Mesenteric fat pad (tissue), 1 donor: ENCODE data around the gene FAM107B. TPM values are rescaled to one million over a fixed set of nuclear protein-coding genes. Genes with fewer than 3 reads are reported as not detected.

Experiments used
- DNase-seq: peaks from one replicate; pipeline ENCODE4 v3.0.0-alpha.2; 2020; ENCODE audit warnings: low spot score
- total RNA-seq: library from RNA; stranded (reverse); fragmentation: NEBNext Ultra II Directional; extraction: Animal tissue kit (Norgen Biotek cat#: 25700); gene quantifications from one replicate; pipeline ENCODE4 v1.2.1, GENCODE V29; 2021
- donor health status: DM: yes; HTN: yes; CAD: no.

FAM107B gene
- total RNA-seq, 1 donor from 2014 or later: 88.2 TPM

GRCh38 chr10:14507176-14507575 lies 267.5 kb downstream of the FAM107B start:
- no peak for DNase-seq

GRCh38 chr10:14502431-14502830 lies 272.3 kb downstream of the FAM107B start:
- DNase-seq: no peak

GRCh38 chr10:14500172-14500765 lies 274.4 kb downstream of the FAM107B start:
- DNase-seq: no peak

GRCh38 chr10:14499601-14499904 lies 275.1 kb downstream of the FAM107B start:
- DNase-seq: no peak

GRCh38 chr10:14498326-14498725 lies 276.4 kb downstream of the FAM107B start:
- no peak for DNase-seq

- DNase-seq: no peak
Measured at GRCh38 chr10:14491811-14492210, 282.9 kb downstream of the FAM107B start.

- DNase-seq: no peak
Measured at GRCh38 chr10:14489522-14490177, 285.0 kb downstream of the FAM107B start.

- no peak for DNase-seq
Measured at GRCh38 chr10:14487488-14487883, 287.2 kb downstream of the FAM107B start.

- DNase-seq: no peak
Measured at GRCh38 chr10:14486777-14487487, 287.8 kb downstream of the FAM107B start.

GRCh38 chr10:14485986-14486385 lies 288.7 kb downstream of the FAM107B start:
- no peak for DNase-seq

GRCh38 chr10:14483417-14483816 lies 291.3 kb downstream of the FAM107B start:
- no peak for DNase-seq

- DNase-seq: no peak
Measured at GRCh38 chr10:14481752-14482151, 292.9 kb downstream of the FAM107B start.

- DNase-seq: no peak
Measured at GRCh38 chr10:14481014-14481413, 293.7 kb downstream of the FAM107B start.

- DNase-seq: no peak
Measured at GRCh38 chr10:14478604-14479003, 296.1 kb downstream of the FAM107B start.

- DNase-seq: no peak
Measured at GRCh38 chr10:14478201-14478600, 296.5 kb downstream of the FAM107B start.

GRCh38 chr10:14477408-14477710 lies 297.3 kb downstream of the FAM107B start:
- no peak for DNase-seq

GRCh38 chr10:14476641-14477407 lies 297.9 kb downstream of the FAM107B start:
- DNase-seq: no peak

GRCh38 chr10:14476006-14476405 lies 298.7 kb downstream of the FAM107B start:
- DNase-seq: no peak

- DNase-seq: no peak
Measured at GRCh38 chr10:14474656-14475055, 300.0 kb downstream of the FAM107B start.

- DNase-seq: no peak
Measured at GRCh38 chr10:14470920-14471319, 303.8 kb downstream of the FAM107B start.

- DNase-seq: no peak
Measured at GRCh38 chr10:14468726-14469125, 306.0 kb downstream of the FAM107B start.
